ENCODE measurements around the gene RAMP1. TPM values are rescaled to one million over a fixed set of nuclear protein-coding genes. Genes with fewer than 3 reads are reported as not detected.
A peak's percentile ranks its signal among the peaks of the same experiment; 100 is the strongest.

The RAMP1 gene
- total RNA-seq, 1 donor, result 3.1 TPM

DNA sequence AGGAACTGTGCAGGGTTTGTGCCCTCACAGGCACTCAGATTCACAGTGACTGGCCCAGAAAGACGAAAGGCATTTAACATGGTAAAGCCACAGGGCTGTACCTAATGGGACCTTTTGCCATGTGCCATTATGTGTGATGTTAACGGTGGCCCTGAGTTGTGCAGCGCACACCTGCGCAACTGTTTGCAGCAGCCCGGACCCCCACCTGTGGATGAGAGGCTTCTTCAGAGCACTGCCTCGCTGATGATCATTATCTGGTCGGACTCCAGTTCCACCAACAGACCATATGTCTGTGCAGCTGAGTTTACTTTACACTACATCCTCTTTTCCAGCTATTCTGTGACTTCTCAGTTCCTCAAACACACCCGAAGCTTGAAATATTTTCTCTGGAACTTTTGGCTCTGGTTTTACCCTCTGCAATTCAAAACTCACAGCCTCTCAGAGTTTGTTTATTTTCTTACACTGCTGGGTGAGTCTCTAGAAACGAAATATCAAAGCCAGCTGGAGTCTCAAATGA lies 71.8 kb downstream of the RAMP1 start:
- peak; percentile 79 for DNase-seq (ENCODE audit: low read depth)
- TF ChIP-seq CTCF (IDR thresholded peaks at IDR 0.05; ENCODE audit: insufficient read depth, low read length), result no peak
- H3K4me3 ChIP-seq (ENCODE audit: low read depth, low read length), result no peak overlapping the region

DNA sequence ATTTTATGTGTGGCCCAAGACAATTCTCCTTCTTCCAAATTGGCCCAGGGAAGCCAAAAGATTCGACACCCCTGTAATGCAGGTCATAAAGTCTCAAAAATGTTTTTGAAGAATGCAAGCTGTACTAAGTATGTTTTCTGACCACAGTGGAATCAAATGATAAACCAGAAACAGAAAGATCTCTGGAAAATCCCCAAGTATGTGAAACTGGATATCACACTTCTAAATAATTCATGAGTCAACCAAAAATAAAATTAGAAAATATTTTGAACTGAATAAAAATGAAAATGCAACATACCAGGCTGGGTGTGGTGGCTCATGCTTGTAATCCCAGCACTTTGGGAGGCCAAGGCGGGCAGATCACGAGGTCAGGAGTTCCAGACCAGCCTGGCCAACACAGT lies 73.3 kb downstream of the RAMP1 start:
- peak; percentile 96 for DNase-seq (ENCODE audit: low read depth)
- no peak for TF ChIP-seq CTCF (IDR thresholded peaks at IDR 0.05; ENCODE audit: insufficient read depth, low read length)
- no peak overlapping the region for H3K4me3 ChIP-seq (ENCODE audit: low read depth, low read length)

- H3K4me3 ChIP-seq (ENCODE audit: low read depth, low read length), result no peak overlapping the region
- DNase-seq (ENCODE audit: low read depth), result no peak
- no peak for TF ChIP-seq CTCF (IDR thresholded peaks at IDR 0.05; ENCODE audit: insufficient read depth, low read length)
Observed at GRCh38 chr2:237934186-237934585, 74.8 kb downstream of the RAMP1 start.

DNA sequence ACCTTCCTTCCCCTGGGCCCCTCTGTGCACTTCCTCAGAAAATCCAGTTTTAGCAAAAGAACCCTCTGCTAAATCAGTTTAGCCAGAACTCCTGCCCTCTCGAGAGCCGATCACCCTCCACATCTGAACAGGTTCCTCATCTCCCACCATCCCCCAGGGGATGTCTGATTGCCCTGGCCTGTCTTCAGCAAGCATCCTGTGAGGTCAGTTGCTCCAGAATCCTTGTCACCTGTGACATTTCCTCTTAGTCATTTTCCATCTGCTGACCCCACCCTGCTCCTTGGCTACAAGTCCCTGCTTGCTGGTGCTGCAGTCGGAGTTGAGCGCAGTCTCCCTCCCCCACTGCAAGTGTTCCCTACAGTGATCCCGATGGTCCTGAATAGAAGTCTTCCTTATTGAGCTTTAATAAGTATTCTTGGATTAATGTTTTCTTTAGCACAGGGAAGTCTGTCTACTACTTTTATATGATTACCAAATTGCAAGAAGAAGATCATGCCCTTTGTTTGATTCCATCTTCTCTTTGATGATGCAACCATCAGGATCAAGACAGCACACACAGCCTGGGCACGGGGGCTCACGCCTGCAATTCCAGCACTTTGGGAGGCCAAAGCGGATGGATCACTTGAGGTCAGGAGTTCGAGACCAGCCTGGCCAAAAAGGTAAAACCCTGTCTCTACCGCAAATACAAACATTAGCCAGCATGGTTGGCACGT lies 76.5 kb downstream of the RAMP1 start:
- no peak for TF ChIP-seq CTCF (IDR thresholded peaks at IDR 0.05; ENCODE audit: insufficient read depth, low read length)
- no peak overlapping the region for H3K4me3 ChIP-seq (ENCODE audit: low read depth, low read length)
- DNase-seq (ENCODE audit: low read depth), result peak; percentile 47

DNA sequence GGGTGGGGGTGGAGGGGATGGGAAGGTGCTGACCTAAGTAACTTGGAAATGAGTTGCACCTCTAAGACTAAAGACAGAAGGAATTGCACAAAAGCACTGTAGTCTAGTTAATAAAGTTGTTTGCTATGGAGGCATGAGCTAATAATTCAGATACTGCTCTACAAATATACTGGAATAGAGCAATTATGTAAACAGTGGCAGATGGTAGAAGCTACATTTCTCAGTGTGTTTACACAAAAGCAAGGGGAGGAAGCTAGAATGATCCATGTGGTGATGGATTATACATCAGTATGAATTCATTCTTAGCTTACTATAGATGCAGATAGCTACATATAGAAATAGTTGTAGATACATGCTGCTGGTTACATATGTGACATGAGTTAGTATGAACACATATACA lies 79.8 kb downstream of the RAMP1 start:
- DNase-seq (ENCODE audit: low read depth), result no peak

DNA sequence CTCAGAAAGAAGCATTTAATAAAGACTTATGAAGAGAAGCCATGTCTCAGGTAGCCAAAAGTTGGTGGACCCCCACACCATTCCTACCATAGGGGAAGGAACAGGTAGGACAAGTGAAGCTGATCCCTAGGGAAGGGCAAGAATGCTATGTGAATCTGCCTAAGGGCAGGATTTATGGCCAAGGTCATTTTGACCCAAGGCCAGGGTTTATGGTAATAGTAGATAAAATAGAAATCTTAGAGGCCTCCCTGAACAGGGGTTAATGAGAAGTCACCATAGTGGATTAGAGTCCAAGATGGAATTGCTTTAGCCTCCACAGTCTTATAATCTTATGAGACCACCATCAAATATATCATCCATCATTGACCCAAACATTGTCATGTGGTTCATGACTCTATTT lies 81.4 kb downstream of the RAMP1 start:
- no peak for TF ChIP-seq CTCF (IDR thresholded peaks at IDR 0.05; ENCODE audit: insufficient read depth, low read length)
- H3K4me3 ChIP-seq (ENCODE audit: low read depth, low read length), result no peak overlapping the region
- no peak for DNase-seq (ENCODE audit: low read depth)

More for the DNA sequence above, 79.8 kb downstream of the RAMP1 start:
- H3K4me3 ChIP-seq (ENCODE audit: low read depth, low read length), result no peak overlapping the region
- no peak for TF ChIP-seq CTCF (IDR thresholded peaks at IDR 0.05; ENCODE audit: insufficient read depth, low read length)

DNA sequence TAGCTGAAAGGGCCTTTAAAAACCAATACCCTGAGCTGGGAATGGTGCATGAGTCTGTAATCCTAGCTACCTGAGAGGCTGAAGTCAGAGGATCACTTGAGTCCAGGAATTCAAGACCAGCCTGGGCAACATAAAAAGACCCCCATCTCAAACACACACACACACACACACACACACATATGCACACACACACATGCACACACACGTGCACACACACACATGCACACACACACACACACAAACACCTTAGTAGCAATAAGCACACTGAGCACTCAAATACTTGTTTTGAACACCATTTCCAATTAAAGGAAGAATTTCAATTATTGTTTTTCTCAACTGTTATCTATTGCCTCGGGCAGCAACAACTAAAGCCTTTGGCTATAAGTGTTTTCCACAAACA lies 81.8 kb downstream of the RAMP1 start:
- no peak overlapping the region for H3K4me3 ChIP-seq (ENCODE audit: low read depth, low read length)
- no peak for TF ChIP-seq CTCF (IDR thresholded peaks at IDR 0.05; ENCODE audit: insufficient read depth, low read length)
- no peak for DNase-seq (ENCODE audit: low read depth)
